SK-N-SH (cell line): ENCODE data around the gene CKAP4. TPM values are rescaled to one million over a fixed set of nuclear protein-coding genes. Genes with fewer than 3 reads are reported as not detected.

Experiments used
- CTCF ChIA-PET: fragments of 300-600, 350-600 bp; formaldehyde crosslinking; extraction: SDS; loops from one replicate; lab custom pipeline; 2021; lab: Yijun Ruan, JAX
- POLR2A ChIA-PET: fragments of 350-600 bp; sonication (Branson Sonifier 250); formaldehyde crosslinking; extraction: SDS; loops from one replicate; lab custom pipeline; 2020; ENCODE audit warnings: antibody characterized with exemption, inconsistent platforms; lab: Yijun Ruan, JAX
- DNase-seq: peaks from one replicate; pipeline ENCODE4 v3.0.0; 2012
- H2AFZ ChIP-seq: fragments of 200-600 bp; sonication (generic); 2 replicates; pipeline ENCODE4 v1.8.1; 2016; ENCODE audit warnings: antibody characterized with exemption, mild to moderate bottlenecking, low read depth
- H3F3A ChIP-seq: fragments of 200-600 bp; sonication (generic); replicated peaks from 2 replicates; pipeline ENCODE3; 2016; ENCODE audit warnings: antibody characterized with exemption, mild to moderate bottlenecking; ENCODE audit not compliant: insufficient read depth
- H3K27ac ChIP-seq, 2 experiments: fragments of 200-500 bp in 1 of 2; fragments of 200-600 bp in 1 of 2; sonication (Bioruptor generic) in 1 of 2; sonication (generic), shearing (Covaris generic) in 1 of 2; 2 replicates each; pipeline versions ENCODE4 v1.5.1 to v1.6.1; 2014 to 2016; ENCODE audit warnings: low read depth in 2 of 2, inconsistent platforms in 1 of 2, low read length in 1 of 2, mild to moderate bottlenecking in 1 of 2, mixed read lengths in 1 of 2
- H3K27me3 ChIP-seq: fragments of 200-600 bp; sonication (generic), shearing (Covaris generic); 2 replicates; pipeline ENCODE4 v1.6.1; 2016; ENCODE audit warnings: mixed run types; ENCODE audit not compliant: insufficient read depth
- H3K36me3 ChIP-seq, 2 experiments: fragments of 200-500 bp in 1 of 2; fragments of 200-600 bp in 1 of 2; sonication (Bioruptor generic) in 1 of 2; sonication (generic) in 1 of 2; replicated peaks in 1 of 2; 2 replicates each; pipeline versions ENCODE3 to v1.5.1; 2014 to 2016; ENCODE audit warnings: low read length in 1 of 2, mild to moderate bottlenecking in 1 of 2; ENCODE audit not compliant: insufficient read depth in 2 of 2, control insufficient read depth in 1 of 2
- H3K4me1 ChIP-seq, 2 experiments: fragments of 200-500 bp in 1 of 2; fragments of 200-600 bp in 1 of 2; sonication (Bioruptor generic) in 1 of 2; sonication (generic), shearing (Covaris generic) in 1 of 2; 2 replicates each; pipeline versions ENCODE4 v1.5.1 to v1.6.1; 2014 to 2016; ENCODE audit warnings: low read depth in 1 of 2, low read length in 1 of 2, mixed run types in 1 of 2; ENCODE audit not compliant: insufficient read depth in 2 of 2, control insufficient read depth in 1 of 2
- H3K4me2 ChIP-seq: fragments of 200-600 bp; sonication (generic), shearing (Covaris generic); 2 replicates; pipeline ENCODE4 v1.6.1; 2017; ENCODE audit warnings: mixed run types
- H3K4me3 ChIP-seq, 2 experiments: fragments of 200-500 bp in 1 of 2; fragments of 200-600 bp in 1 of 2; sonication (Bioruptor generic) in 1 of 2; sonication (generic), shearing (Covaris generic) in 1 of 2; 2 replicates each; pipeline versions ENCODE4 v1.5.1 to v1.8.1; 2014 to 2016; ENCODE audit warnings: low read depth in 2 of 2, inconsistent platforms in 1 of 2, low read length in 1 of 2, mild to moderate bottlenecking in 1 of 2, mixed read lengths in 1 of 2, moderate library complexity in 1 of 2
- H3K79me2 ChIP-seq: fragments of 200-600 bp; sonication (generic); 2 replicates; pipeline ENCODE4 v1.8.1; 2017; ENCODE audit warnings: mild to moderate bottlenecking; ENCODE audit not compliant: insufficient read depth
- H3K9ac ChIP-seq: fragments of 200-600 bp; sonication (generic); 2 replicates; pipeline ENCODE4 v1.6.1; 2017; ENCODE audit warnings: mixed run types
- H3K9me2 ChIP-seq: fragments of 200-600 bp; sonication (generic); 2 replicates; pipeline ENCODE4 v1.6.1; 2017; ENCODE audit warnings: mixed run types
- H3K9me3 ChIP-seq: fragments of 200-600 bp; sonication (generic); 2 replicates; pipeline ENCODE4 v1.6.1; 2017; ENCODE audit warnings: mixed run types, mild to moderate bottlenecking, moderate library complexity
- H4K20me1 ChIP-seq: fragments of 200-600 bp; sonication (generic); 2 replicates; pipeline ENCODE4 v1.6.1; 2017; ENCODE audit warnings: mild to moderate bottlenecking, mixed run types; ENCODE audit not compliant: insufficient read depth
- CHD2 ChIP-seq: fragments of 150-350 bp; IDR thresholded peaks from 2 replicates; pipeline ENCODE4 v1.6.1; 2018; ENCODE audit warnings: low read length; ENCODE audit not compliant: partially characterized antibody
- FOXJ3 ChIP-seq: sonication (generic); formaldehyde crosslinking; IDR thresholded peaks from 2 replicates; pipeline ENCODE4 v1.5.1; 2020; ENCODE audit warnings: mild to moderate bottlenecking, missing genetic modification reagents
- GABPA ChIP-seq: IDR thresholded peaks from 2 replicates; pipeline ENCODE4 v1.4.0; 2012; ENCODE audit warnings: low read depth, mild to moderate bottlenecking
- IRF3 ChIP-seq: fragments of 150-350 bp; IDR thresholded peaks from 2 replicates; pipeline ENCODE4 v1.6.1; 2016; ENCODE audit warnings: mild to moderate bottlenecking, low read depth, low read length
- MXI1 ChIP-seq: IDR thresholded peaks from 2 replicates; pipeline ENCODE4 v1.6.1; 2012; ENCODE audit warnings: mild to moderate bottlenecking, low read depth, low read length, improper control_type of control experiment
- PBX3 ChIP-seq: IDR thresholded peaks from 2 replicates; pipeline ENCODE4; 2012
- SIN3A ChIP-seq: IDR thresholded peaks from 2 replicates; pipeline ENCODE4 v1.6.1; 2012; ENCODE audit warnings: low read depth, mild to moderate bottlenecking, low read length, moderate library complexity, borderline replicate concordance
- SMC3 ChIP-seq: IDR thresholded peaks from 2 replicates; pipeline ENCODE4 v1.6.1; 2012; ENCODE audit warnings: low read depth, low read length, improper control_type of control experiment
- YY1 ChIP-seq: IDR thresholded peaks from 2 replicates; pipeline ENCODE4 v1.4.0; 2012; ENCODE audit warnings: low read depth, mild to moderate bottlenecking
- WGBS: methylation state at CpG from one replicate; pipeline ENCODE4 v1.1.6; 2017; ENCODE audit warnings: low lambda C conversion rate; 5-methylcytosine and 5-hydroxymethylcytosine counted together
- polyA plus RNA-seq, 3 experiments: library from polyadenylated mRNA; depleted of rRNA; stranded (reverse); fragments of >200 nt; gene quantifications; 2 replicates each; pipeline ENCODE4 v1.2.3, GENCODE V29; 2012
- TF ChIP-seq, protein P1 (sequence below): fragments of 150-350 bp; IDR thresholded peaks from 2 replicates; pipeline ENCODE4 v1.6.1; 2017; ENCODE audit warnings: antibody characterized with exemption, low read length, low read depth, borderline replicate concordance
- TF ChIP-seq, protein P2 (sequence below): IDR thresholded peaks from 2 replicates; pipeline ENCODE4 v1.4.0; 2012; ENCODE audit warnings: low read depth

Gene CKAP4
- polyA plus RNA-seq, 1 of the 3 experiments (the other 2 are of a cell fraction), result 113 TPM

- no peak overlapping the region for H2AFZ ChIP-seq
- H3F3A ChIP-seq, result no peaks in the 10 kb centered on the region
- no peaks in the 10 kb centered on the region for H4K20me1 ChIP-seq
- DNase-seq, result no peak
- no peaks in the 10 kb centered on the region for H3K9me3 ChIP-seq
- no peaks in the 10 kb centered on the region for H3K79me2 ChIP-seq
- CTCF ChIA-PET, result interaction anchor here (0.9 to 9.9 kb wide), 6 partner anchors 9 to 808 kb away, joined by 3 to 173 read pairs (median 11); no protein-coding TSS in a partner anchor
- no peak overlapping the region for H3K4me2 ChIP-seq
- POLR2A ChIA-PET, result no interaction called here
- no peaks in the 10 kb centered on the region for H3K27me3 ChIP-seq
- no peaks in the 10 kb centered on the region for H3K9me2 ChIP-seq
- H3K36me3 ChIP-seq, result no peaks in the 10 kb centered on the region
- no peak overlapping the region for H3K9ac ChIP-seq
- no peak overlapping the region for H3K27ac ChIP-seq
- no peaks in the 10 kb centered on the region for H3K4me1 ChIP-seq
- TF ChIP-seq SMC3 (no peak), CHD2 (no peak), IRF3 (no peak), YY1 (no peak), MXI1 (no peak), FOXJ3 (CRISPR knock-in tag) (no peak), GABPA (no peak), PBX3 (no peak)
- TF ChIP-seq, protein P1, sequence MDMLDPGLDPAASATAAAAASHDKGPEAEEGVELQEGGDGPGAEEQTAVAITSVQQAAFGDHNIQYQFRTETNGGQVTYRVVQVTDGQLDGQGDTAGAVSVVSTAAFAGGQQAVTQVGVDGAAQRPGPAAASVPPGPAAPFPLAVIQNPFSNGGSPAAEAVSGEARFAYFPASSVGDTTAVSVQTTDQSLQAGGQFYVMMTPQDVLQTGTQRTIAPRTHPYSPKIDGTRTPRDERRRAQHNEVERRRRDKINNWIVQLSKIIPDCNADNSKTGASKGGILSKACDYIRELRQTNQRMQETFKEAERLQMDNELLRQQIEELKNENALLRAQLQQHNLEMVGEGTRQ, result no peak
- TF ChIP-seq, protein P2, sequence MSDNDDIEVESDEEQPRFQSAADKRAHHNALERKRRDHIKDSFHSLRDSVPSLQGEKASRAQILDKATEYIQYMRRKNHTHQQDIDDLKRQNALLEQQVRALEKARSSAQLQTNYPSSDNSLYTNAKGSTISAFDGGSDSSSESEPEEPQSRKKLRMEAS, result no peak
- no peak overlapping the region for H3K4me3 ChIP-seq
- WGBS, result 87% methylated on average over 7 of the region's 7 CpGs
These were observed 19.5 kb downstream of the CKAP4 start for GRCh38 chr12:106228320-106228710.

DNA sequence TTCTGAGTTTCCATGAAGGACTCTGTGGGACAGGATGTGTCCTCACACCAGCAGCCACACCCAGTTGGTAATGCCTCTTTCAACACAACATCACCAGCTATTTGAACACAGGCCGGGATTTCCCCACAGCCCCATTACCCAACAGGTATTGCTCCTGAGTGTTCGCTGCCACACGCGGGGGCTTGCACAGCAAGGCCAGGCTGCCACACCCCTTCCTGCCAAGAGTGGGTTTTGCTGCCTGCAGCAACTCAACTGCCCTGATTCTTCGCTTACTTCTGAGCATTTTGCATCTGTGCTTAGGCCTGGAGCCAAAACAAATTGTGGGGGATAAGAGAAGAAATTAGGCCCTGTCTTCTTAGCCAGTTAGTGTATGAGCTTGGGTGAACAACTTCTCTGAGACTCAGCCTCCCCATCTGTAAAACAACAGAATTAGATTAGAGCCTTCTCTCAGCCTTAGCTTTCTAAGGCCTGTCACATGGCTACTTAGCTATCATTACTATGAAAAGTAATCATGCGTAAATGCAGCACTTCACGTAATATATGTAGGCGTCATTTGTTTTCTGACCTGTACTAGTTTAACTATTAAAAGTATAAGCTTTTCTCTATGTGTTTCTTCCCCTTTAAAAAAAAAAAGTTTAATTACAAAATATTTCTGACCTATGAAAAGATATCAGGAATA lies 20.0 kb downstream of the CKAP4 start:
- Histone ChIP-seq H3K79me2 (no peaks in the 10 kb centered on the region), H2AFZ (no peak overlapping the region), H3K4me2 (no peak overlapping the region), H3K9me2 (no peaks in the 10 kb centered on the region), H3K4me3 (no peak overlapping the region), H3K27ac (no peak overlapping the region), H4K20me1 (no peaks in the 10 kb centered on the region), H3K4me1 (no peaks in the 10 kb centered on the region), H3K36me3 (no peaks in the 10 kb centered on the region), H3K9ac (no peak overlapping the region), H3F3A (no peaks in the 10 kb centered on the region), H3K9me3 (no peaks in the 10 kb centered on the region), H3K27me3 (no peaks in the 10 kb centered on the region)
- POLR2A ChIA-PET, result no interaction called here
- CTCF ChIA-PET, result interaction anchor here (0.7 to 9.9 kb wide), 23 partner anchors 10 to 807 kb away, joined by 3 to 173 read pairs (median 6); partner anchors contain the start of gene NUAK1
- WGBS, result 81% methylated on average over 6 of the region's 8 CpGs
- DNase-seq, result no peak
- no peak for TF ChIP-seq MXI1
- TF ChIP-seq SMC3, result no peak
- TF ChIP-seq SIN3A, result no peak
- TF ChIP-seq, protein P1, result no peak
